Neutrophil (primary cell): ENCODE results near the gene RAC3.

Experiments used
- H3K27ac ChIP-seq: fragments of 200-600 bp; sonication (generic); 2 replicates; pipeline ENCODE4 v1.5.1; 2016; ENCODE audit warnings: mild to moderate bottlenecking, moderate library complexity
- H3K27me3 ChIP-seq: fragments of 200-600 bp; sonication (generic); 2 replicates; pipeline ENCODE4 v1.6.0; 2016; ENCODE audit warnings: mild to moderate bottlenecking
- H3K36me3 ChIP-seq: fragments of 200-600 bp; sonication (generic); 2 replicates; pipeline ENCODE4 v1.5.1; 2017
- H3K4me1 ChIP-seq, 2 experiments: fragments of 200-600 bp in 1 of 2; sonication (generic) in 1 of 2; 1 replicate in 1 of 2; 2 replicates in 1 of 2; pipeline versions ENCODE4 v1.5.1 to v1.6.1; 2013 to 2016; ENCODE audit warnings: low read depth in 1 of 2, low read length in 1 of 2, mild to moderate bottlenecking in 1 of 2, moderate library complexity in 1 of 2; ENCODE audit not compliant: control insufficient read depth in 1 of 2, insufficient read depth in 1 of 2
- H3K4me3 ChIP-seq, 2 experiments: fragments of 200-600 bp in 1 of 2; sonication (generic) in 1 of 2; 1 replicate in 1 of 2; 2 replicates in 1 of 2; pipeline ENCODE4 v1.5.1; 2013 to 2016; ENCODE audit warnings: low read depth in 1 of 2, low read length in 1 of 2, mild to moderate bottlenecking in 1 of 2, moderate library complexity in 1 of 2
- H3K9me3 ChIP-seq: fragments of 200-600 bp; sonication (generic); 2 replicates; pipeline ENCODE4 v1.5.1; 2016
- TF ChIP-seq, protein P1 (sequence below): fragments of 200-600 bp; sonication (generic); IDR thresholded peaks from 2 replicates; pipeline ENCODE4 v1.5.1; 2016; ENCODE audit warnings: antibody characterized with exemption

The RAC3 gene

DNA sequence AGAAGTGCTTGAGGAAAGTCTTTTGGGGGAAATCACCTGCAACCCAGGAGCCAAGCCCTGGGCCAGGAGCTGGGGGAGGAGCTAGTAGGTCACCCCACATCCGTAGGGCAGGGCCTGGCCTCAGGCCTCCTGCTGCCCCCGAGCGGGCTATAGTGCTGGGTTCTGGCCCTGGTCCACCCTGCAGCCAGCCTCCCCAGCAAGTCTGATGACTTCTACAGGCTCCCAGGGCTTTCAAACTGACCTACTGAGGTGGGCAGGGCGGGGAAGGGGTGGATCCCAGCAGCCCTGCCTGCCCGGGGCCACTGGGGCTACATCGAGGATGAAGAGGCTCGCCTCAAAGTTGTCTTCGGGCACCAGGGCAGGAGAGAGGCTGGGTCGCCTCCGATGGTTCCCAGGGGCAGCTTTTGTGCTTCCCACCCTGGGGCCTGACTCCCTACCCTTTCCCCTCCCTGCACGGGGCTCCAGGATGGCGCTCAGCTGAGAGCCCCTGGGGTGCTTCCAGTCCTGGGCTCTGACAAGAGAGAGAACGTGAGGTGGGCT is 13.8 kb upstream of the RAC3 start:
- TF ChIP-seq, protein P1, sequence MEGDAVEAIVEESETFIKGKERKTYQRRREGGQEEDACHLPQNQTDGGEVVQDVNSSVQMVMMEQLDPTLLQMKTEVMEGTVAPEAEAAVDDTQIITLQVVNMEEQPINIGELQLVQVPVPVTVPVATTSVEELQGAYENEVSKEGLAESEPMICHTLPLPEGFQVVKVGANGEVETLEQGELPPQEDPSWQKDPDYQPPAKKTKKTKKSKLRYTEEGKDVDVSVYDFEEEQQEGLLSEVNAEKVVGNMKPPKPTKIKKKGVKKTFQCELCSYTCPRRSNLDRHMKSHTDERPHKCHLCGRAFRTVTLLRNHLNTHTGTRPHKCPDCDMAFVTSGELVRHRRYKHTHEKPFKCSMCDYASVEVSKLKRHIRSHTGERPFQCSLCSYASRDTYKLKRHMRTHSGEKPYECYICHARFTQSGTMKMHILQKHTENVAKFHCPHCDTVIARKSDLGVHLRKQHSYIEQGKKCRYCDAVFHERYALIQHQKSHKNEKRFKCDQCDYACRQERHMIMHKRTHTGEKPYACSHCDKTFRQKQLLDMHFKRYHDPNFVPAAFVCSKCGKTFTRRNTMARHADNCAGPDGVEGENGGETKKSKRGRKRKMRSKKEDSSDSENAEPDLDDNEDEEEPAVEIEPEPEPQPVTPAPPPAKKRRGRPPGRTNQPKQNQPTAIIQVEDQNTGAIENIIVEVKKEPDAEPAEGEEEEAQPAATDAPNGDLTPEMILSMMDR: no peak
- H3K4me3 ChIP-seq: no peak overlapping the region

GRCh38 chr17:82018152-82018988 is 13.1 kb upstream of the RAC3 start:
- TF ChIP-seq, protein P1: no peak
- Histone ChIP-seq H3K27ac (no peak overlapping the region), H3K4me1 (peaks cover 17 to 18% of the 10 kb centered on the region in 2 experiments), H3K9me3 (no peaks in the 10 kb centered on the region), H3K4me3 (no peak overlapping the region), H3K27me3 (no peaks in the 10 kb centered on the region), H3K36me3 (peaks cover 9% of the 10 kb centered on the region)

More for the DNA sequence above, 13.8 kb upstream of the RAC3 start:
- Histone ChIP-seq H3K27me3 (no peaks in the 10 kb centered on the region), H3K4me1 (peaks cover 15% of the 10 kb centered on the region in 2 experiments), H3K9me3 (no peaks in the 10 kb centered on the region), H3K27ac (no peak overlapping the region), H3K36me3 (peaks cover 9% of the 10 kb centered on the region)

- H3K27ac ChIP-seq: no peak overlapping the region
- H3K9me3 ChIP-seq: no peaks in the 10 kb centered on the region
- peaks cover 9% of the 10 kb centered on the region for H3K36me3 ChIP-seq
- no peak overlapping the region for H3K4me3 ChIP-seq
- H3K4me1 ChIP-seq: peaks cover 24 to 26% of the 10 kb centered on the region in 2 experiments
- no peaks in the 10 kb centered on the region for H3K27me3 ChIP-seq
- TF ChIP-seq, protein P1: no peak
Measured at GRCh38 chr17:82018989-82019689, 12.3 kb upstream of the RAC3 start.

- TF ChIP-seq, protein P1: peak; percentile 62
- peaks cover 9% of the 10 kb centered on the region for H3K36me3 ChIP-seq
- no peak overlapping the region for H3K27ac ChIP-seq
- H3K9me3 ChIP-seq: no peaks in the 10 kb centered on the region
- H3K4me3 ChIP-seq: no peak overlapping the region
- H3K27me3 ChIP-seq: no peaks in the 10 kb centered on the region
- peaks cover 25 to 26% of the 10 kb centered on the region in 2 experiments for H3K4me1 ChIP-seq
Measured at GRCh38 chr17:82019690-82020571, 11.5 kb upstream of the RAC3 start.

GRCh38 chr17:82020572-82021106 is 10.8 kb upstream of the RAC3 start:
- no peak overlapping the region for H3K4me3 ChIP-seq
- no peak overlapping the region for H3K27ac ChIP-seq
- TF ChIP-seq, protein P1: no peak
- peaks cover 25 to 26% of the 10 kb centered on the region in 2 experiments for H3K4me1 ChIP-seq
- H3K9me3 ChIP-seq: no peaks in the 10 kb centered on the region
- H3K27me3 ChIP-seq: no peaks in the 10 kb centered on the region
- peaks cover 9% of the 10 kb centered on the region for H3K36me3 ChIP-seq
